SK-N-SH (cell line): ENCODE data around the gene DACH1. TPM values are rescaled to one million over a fixed set of nuclear protein-coding genes. Genes with fewer than 3 reads are reported as not detected.

ENCODE experiments used
- CTCF ChIA-PET: fragments of 300-600, 350-600 bp; formaldehyde crosslinking; extraction: SDS; loops from one replicate; lab custom pipeline; 2021; lab: Yijun Ruan, JAX
- POLR2A ChIA-PET: fragments of 350-600 bp; sonication (Branson Sonifier 250); formaldehyde crosslinking; extraction: SDS; loops from one replicate; lab custom pipeline; 2020; ENCODE audit warnings: antibody characterized with exemption, inconsistent platforms; lab: Yijun Ruan, JAX
- DNase-seq: peaks from one replicate; pipeline ENCODE4 v3.0.0; 2012
- H2AFZ ChIP-seq: fragments of 200-600 bp; sonication (generic); 2 replicates; pipeline ENCODE4 v1.8.1; 2016; ENCODE audit warnings: antibody characterized with exemption, mild to moderate bottlenecking, low read depth
- H3F3A ChIP-seq: fragments of 200-600 bp; sonication (generic); replicated peaks from 2 replicates; pipeline ENCODE3; 2016; ENCODE audit warnings: antibody characterized with exemption, mild to moderate bottlenecking; ENCODE audit not compliant: insufficient read depth
- H3K27ac ChIP-seq, 2 experiments: fragments of 200-500 bp in 1 of 2; fragments of 200-600 bp in 1 of 2; sonication (Bioruptor generic) in 1 of 2; sonication (generic), shearing (Covaris generic) in 1 of 2; 2 replicates each; pipeline versions ENCODE4 v1.5.1 to v1.6.1; 2014 to 2016; ENCODE audit warnings: low read depth in 2 of 2, inconsistent platforms in 1 of 2, low read length in 1 of 2, mild to moderate bottlenecking in 1 of 2, mixed read lengths in 1 of 2
- H3K27me3 ChIP-seq: fragments of 200-600 bp; sonication (generic), shearing (Covaris generic); 2 replicates; pipeline ENCODE4 v1.6.1; 2016; ENCODE audit warnings: mixed run types; ENCODE audit not compliant: insufficient read depth
- H3K36me3 ChIP-seq, 2 experiments: fragments of 200-500 bp in 1 of 2; fragments of 200-600 bp in 1 of 2; sonication (Bioruptor generic) in 1 of 2; sonication (generic) in 1 of 2; replicated peaks in 1 of 2; 2 replicates each; pipeline versions ENCODE3 to v1.5.1; 2014 to 2016; ENCODE audit warnings: low read length in 1 of 2, mild to moderate bottlenecking in 1 of 2; ENCODE audit not compliant: insufficient read depth in 2 of 2, control insufficient read depth in 1 of 2
- H3K4me1 ChIP-seq, 2 experiments: fragments of 200-500 bp in 1 of 2; fragments of 200-600 bp in 1 of 2; sonication (Bioruptor generic) in 1 of 2; sonication (generic), shearing (Covaris generic) in 1 of 2; 2 replicates each; pipeline versions ENCODE4 v1.5.1 to v1.6.1; 2014 to 2016; ENCODE audit warnings: low read depth in 1 of 2, low read length in 1 of 2, mixed run types in 1 of 2; ENCODE audit not compliant: insufficient read depth in 2 of 2, control insufficient read depth in 1 of 2
- H3K4me2 ChIP-seq: fragments of 200-600 bp; sonication (generic), shearing (Covaris generic); 2 replicates; pipeline ENCODE4 v1.6.1; 2017; ENCODE audit warnings: mixed run types
- H3K4me3 ChIP-seq, 2 experiments: fragments of 200-500 bp in 1 of 2; fragments of 200-600 bp in 1 of 2; sonication (Bioruptor generic) in 1 of 2; sonication (generic), shearing (Covaris generic) in 1 of 2; 2 replicates each; pipeline versions ENCODE4 v1.5.1 to v1.8.1; 2014 to 2016; ENCODE audit warnings: low read depth in 2 of 2, inconsistent platforms in 1 of 2, low read length in 1 of 2, mild to moderate bottlenecking in 1 of 2, mixed read lengths in 1 of 2, moderate library complexity in 1 of 2
- H3K79me2 ChIP-seq: fragments of 200-600 bp; sonication (generic); 2 replicates; pipeline ENCODE4 v1.8.1; 2017; ENCODE audit warnings: mild to moderate bottlenecking; ENCODE audit not compliant: insufficient read depth
- H3K9ac ChIP-seq: fragments of 200-600 bp; sonication (generic); 2 replicates; pipeline ENCODE4 v1.6.1; 2017; ENCODE audit warnings: mixed run types
- H3K9me2 ChIP-seq: fragments of 200-600 bp; sonication (generic); 2 replicates; pipeline ENCODE4 v1.6.1; 2017; ENCODE audit warnings: mixed run types
- H3K9me3 ChIP-seq: fragments of 200-600 bp; sonication (generic); 2 replicates; pipeline ENCODE4 v1.6.1; 2017; ENCODE audit warnings: mixed run types, mild to moderate bottlenecking, moderate library complexity
- H4K20me1 ChIP-seq: fragments of 200-600 bp; sonication (generic); 2 replicates; pipeline ENCODE4 v1.6.1; 2017; ENCODE audit warnings: mild to moderate bottlenecking, mixed run types; ENCODE audit not compliant: insufficient read depth
- CHD2 ChIP-seq: fragments of 150-350 bp; IDR thresholded peaks from 2 replicates; pipeline ENCODE4 v1.6.1; 2018; ENCODE audit warnings: low read length; ENCODE audit not compliant: partially characterized antibody
- ELF1 ChIP-seq: IDR thresholded peaks from 2 replicates; pipeline ENCODE4 v1.4.0; 2012
- EP300 ChIP-seq, 2 experiments: IDR thresholded peaks; 2 replicates each; pipeline versions ENCODE4 v1.4.0 to v1.6.1; 2012; ENCODE audit warnings: borderline replicate concordance in 1 of 2, low read depth in 1 of 2, low read length in 1 of 2
- EZH2phosphoT487 ChIP-seq: fragments of 200-600 bp; sonication (generic); IDR thresholded peaks from 2 replicates; pipeline ENCODE4 v1.6.1; 2017; ENCODE audit warnings: low read depth, mixed run types, mild to moderate bottlenecking, antibody characterized with exemption, moderate library complexity, borderline replicate concordance
- FOXJ3 ChIP-seq: sonication (generic); formaldehyde crosslinking; IDR thresholded peaks from 2 replicates; pipeline ENCODE4 v1.5.1; 2020; ENCODE audit warnings: mild to moderate bottlenecking, missing genetic modification reagents
- FOXM1 ChIP-seq: IDR thresholded peaks from 2 replicates; pipeline ENCODE4 v1.4.0; 2012; ENCODE audit warnings: low read depth, mild to moderate bottlenecking
- GATA2 ChIP-seq: sonication (generic); formaldehyde crosslinking; IDR thresholded peaks from 2 replicates; pipeline ENCODE4 v1.5.0; 2020; ENCODE audit warnings: mild to moderate bottlenecking, missing genetic modification reagents
- IRF3 ChIP-seq: fragments of 150-350 bp; IDR thresholded peaks from 2 replicates; pipeline ENCODE4 v1.6.1; 2016; ENCODE audit warnings: mild to moderate bottlenecking, low read depth, low read length
- JUND ChIP-seq: IDR thresholded peaks from 2 replicates; pipeline ENCODE4 v1.4.0; 2012
- MEF2A ChIP-seq: IDR thresholded peaks from 2 replicates; pipeline ENCODE4 v1.4.0; 2012; ENCODE audit warnings: low read depth, borderline replicate concordance
- MXI1 ChIP-seq: IDR thresholded peaks from 2 replicates; pipeline ENCODE4 v1.6.1; 2012; ENCODE audit warnings: mild to moderate bottlenecking, low read depth, low read length, improper control_type of control experiment
- NFIC ChIP-seq: IDR thresholded peaks from 2 replicates; pipeline ENCODE4 v1.4.0; 2012; ENCODE audit warnings: borderline replicate concordance
- NRF1 ChIP-seq: IDR thresholded peaks from 2 replicates; pipeline ENCODE4 v1.6.1; 2012; ENCODE audit warnings: low read depth, mild to moderate bottlenecking, low read length
- RAD21 ChIP-seq: IDR thresholded peaks from 2 replicates; pipeline ENCODE4 v1.6.1; 2012; ENCODE audit warnings: mild to moderate bottlenecking, low read length
- RCOR1 ChIP-seq: fragments of 150-350 bp; IDR thresholded peaks from 2 replicates; pipeline ENCODE4 v1.6.1; 2017; ENCODE audit warnings: antibody characterized with exemption, low read length
- RXRA ChIP-seq: IDR thresholded peaks from 2 replicates; pipeline ENCODE4 v1.4.0; 2012; ENCODE audit warnings: low read depth, mild to moderate bottlenecking, borderline replicate concordance
- SMC3 ChIP-seq: IDR thresholded peaks from 2 replicates; pipeline ENCODE4 v1.6.1; 2012; ENCODE audit warnings: low read depth, low read length, improper control_type of control experiment
- TCF12 ChIP-seq: IDR thresholded peaks from 2 replicates; pipeline ENCODE4 v1.4.0; 2012
- WGBS: methylation state at CpG from one replicate; pipeline ENCODE4 v1.1.6; 2017; ENCODE audit warnings: low lambda C conversion rate; 5-methylcytosine and 5-hydroxymethylcytosine counted together
- polyA plus RNA-seq, 3 experiments: library from polyadenylated mRNA; depleted of rRNA; stranded (reverse); fragments of >200 nt; gene quantifications; 2 replicates each; pipeline ENCODE4 v1.2.3, GENCODE V29; 2012
- TF ChIP-seq, protein P1 (sequence below): IDR thresholded peaks from 2 replicates; pipeline ENCODE4 v1.4.0; 2012; ENCODE audit warnings: low read depth, borderline replicate concordance

DACH1 gene
- polyA plus RNA-seq, 1 of the 3 experiments (the other 2 are of a cell fraction): 0.21 TPM

- TF ChIP-seq IRF3: no peak
- TF ChIP-seq FOXJ3 (CRISPR knock-in tag): no peak
- TF ChIP-seq, all 33 proteins: peak for 0
Observed at GRCh38 chr13:71629167-71629566, 237.8 kb downstream of the DACH1 start (continued).

DNA sequence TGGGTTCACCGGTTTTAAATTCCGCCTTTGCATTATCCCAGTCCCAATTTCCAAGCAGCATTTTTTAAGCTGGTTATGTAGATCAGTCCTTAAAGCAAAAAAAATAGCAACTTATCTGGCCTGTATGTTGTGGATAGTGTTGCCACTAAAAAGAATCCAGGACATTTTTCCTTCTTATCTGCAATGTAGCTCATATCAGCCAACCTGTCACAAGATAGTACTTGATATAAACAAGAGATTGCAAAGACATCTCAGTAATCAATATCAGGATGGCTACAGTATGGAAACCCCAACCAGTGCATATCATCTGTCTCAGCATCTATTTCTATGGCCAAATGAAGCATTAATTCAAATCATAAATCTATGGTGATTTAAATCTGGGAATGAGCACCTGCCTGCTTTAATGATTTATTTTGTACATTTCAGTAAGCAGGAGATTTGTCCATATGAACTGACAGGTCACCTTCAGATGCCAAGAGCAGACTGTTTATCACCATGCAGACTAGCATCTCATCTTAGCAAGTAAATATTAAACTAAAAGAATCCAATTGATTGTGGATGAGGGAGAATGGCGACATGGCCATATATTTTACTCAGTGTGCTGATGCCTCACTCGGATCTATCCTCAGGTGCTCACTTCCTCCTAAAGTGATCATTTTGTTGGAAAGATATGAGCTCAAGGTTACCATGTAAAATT, 240.4 kb downstream of the DACH1 start:
- Histone ChIP-seq H3K9me3 (no peaks in the 10 kb centered on the region), H3K4me2 (no peak overlapping the region), H2AFZ (no peak overlapping the region), H3F3A (peaks cover 9% of the 10 kb centered on the region), H3K4me3 (no peak overlapping the region), H3K27me3 (no peaks in the 10 kb centered on the region), H3K27ac (no peak overlapping the region; a peak in 1 of 4 replicates)
- ChIA-PET POLR2A (no interaction called here), CTCF (interaction anchor here (0.7 to 1.3 kb wide), 2 partner anchors 15 to 76 kb away, joined by 3 read pairs; no protein-coding TSS in a partner anchor)
- no peak for DNase-seq
- WGBS: 89% methylated on average over 4 of the region's 4 CpGs
- TF ChIP-seq FOXM1: no peak
- peak in 1 of 2 experiments; percentile 57; a peak in 1 of 4 replicates for TF ChIP-seq EP300 (IDR thresholded peaks at IDR 0.05; ENCODE audit: borderline replicate concordance in 1 of 2, low read depth in 1 of 2, low read length in 1 of 2)
- peak; percentile 34 for TF ChIP-seq CHD2
- TF ChIP-seq EZH2phosphoT487: no peak
- no peak for TF ChIP-seq MEF2A
- peak; percentile 2; the same call in 1 of the 2 replicates for TF ChIP-seq RAD21
- TF ChIP-seq TCF12: no peak
- TF ChIP-seq NRF1: no peak
- no peak for TF ChIP-seq RXRA
- TF ChIP-seq ELF1: no peak
- TF ChIP-seq, protein P1, sequence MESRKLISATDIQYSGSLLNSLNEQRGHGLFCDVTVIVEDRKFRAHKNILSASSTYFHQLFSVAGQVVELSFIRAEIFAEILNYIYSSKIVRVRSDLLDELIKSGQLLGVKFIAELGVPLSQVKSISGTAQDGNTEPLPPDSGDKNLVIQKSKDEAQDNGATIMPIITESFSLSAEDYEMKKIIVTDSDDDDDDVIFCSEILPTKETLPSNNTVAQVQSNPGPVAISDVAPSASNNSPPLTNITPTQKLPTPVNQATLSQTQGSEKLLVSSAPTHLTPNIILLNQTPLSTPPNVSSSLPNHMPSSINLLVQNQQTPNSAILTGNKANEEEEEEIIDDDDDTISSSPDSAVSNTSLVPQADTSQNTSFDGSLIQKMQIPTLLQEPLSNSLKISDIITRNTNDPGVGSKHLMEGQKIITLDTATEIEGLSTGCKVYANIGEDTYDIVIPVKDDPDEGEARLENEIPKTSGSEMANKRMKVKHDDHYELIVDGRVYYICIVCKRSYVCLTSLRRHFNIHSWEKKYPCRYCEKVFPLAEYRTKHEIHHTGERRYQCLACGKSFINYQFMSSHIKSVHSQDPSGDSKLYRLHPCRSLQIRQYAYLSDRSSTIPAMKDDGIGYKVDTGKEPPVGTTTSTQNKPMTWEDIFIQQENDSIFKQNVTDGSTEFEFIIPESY: no peak
- peak; percentile 55; the same call in 1 of the 2 replicates for TF ChIP-seq RCOR1
- TF ChIP-seq GATA2 (CRISPR knock-in tag): peak; percentile 74
- no peak for TF ChIP-seq NFIC
- no peak for TF ChIP-seq JUND
- TF ChIP-seq MXI1: no peak
- no peak for TF ChIP-seq SMC3
- TF ChIP-seq, all 33 proteins: peak for 5
- Histone ChIP-seq H3K4me1 (peaks cover 19 to 27% of the 10 kb centered on the region in 2 experiments; a peak in 3 of 4 replicates), H3K9me2 (no peaks in the 10 kb centered on the region; the same call in 1 of the 2 replicates), H4K20me1 (no peaks in the 10 kb centered on the region), H3K9ac (no peak overlapping the region), H3K79me2 (no peaks in the 10 kb centered on the region), H3K36me3 (no peaks in the 10 kb centered on the region)
